SK-N-SH (cell line): ENCODE results near the gene PTPRA. TPM values are rescaled to one million over a fixed set of nuclear protein-coding genes. Genes with fewer than 3 reads are reported as not detected.

Source experiments
- CTCF ChIA-PET: fragments of 300-600, 350-600 bp; formaldehyde crosslinking; extraction: SDS; loops from one replicate; lab custom pipeline; 2021; lab: Yijun Ruan, JAX
- POLR2A ChIA-PET: fragments of 350-600 bp; sonication (Branson Sonifier 250); formaldehyde crosslinking; extraction: SDS; loops from one replicate; lab custom pipeline; 2020; ENCODE audit warnings: antibody characterized with exemption, inconsistent platforms; lab: Yijun Ruan, JAX
- DNase-seq: peaks from one replicate; pipeline ENCODE4 v3.0.0; 2012
- H2AFZ ChIP-seq: fragments of 200-600 bp; sonication (generic); 2 replicates; pipeline ENCODE4 v1.8.1; 2016; ENCODE audit warnings: antibody characterized with exemption, mild to moderate bottlenecking, low read depth
- H3F3A ChIP-seq: fragments of 200-600 bp; sonication (generic); replicated peaks from 2 replicates; pipeline ENCODE3; 2016; ENCODE audit warnings: antibody characterized with exemption, mild to moderate bottlenecking; ENCODE audit not compliant: insufficient read depth
- H3K27ac ChIP-seq, 2 experiments: fragments of 200-500 bp in 1 of 2; fragments of 200-600 bp in 1 of 2; sonication (Bioruptor generic) in 1 of 2; sonication (generic), shearing (Covaris generic) in 1 of 2; 2 replicates each; pipeline versions ENCODE4 v1.5.1 to v1.6.1; 2014 to 2016; ENCODE audit warnings: low read depth in 2 of 2, inconsistent platforms in 1 of 2, low read length in 1 of 2, mild to moderate bottlenecking in 1 of 2, mixed read lengths in 1 of 2
- H3K27me3 ChIP-seq: fragments of 200-600 bp; sonication (generic), shearing (Covaris generic); 2 replicates; pipeline ENCODE4 v1.6.1; 2016; ENCODE audit warnings: mixed run types; ENCODE audit not compliant: insufficient read depth
- H3K36me3 ChIP-seq, 2 experiments: fragments of 200-500 bp in 1 of 2; fragments of 200-600 bp in 1 of 2; sonication (Bioruptor generic) in 1 of 2; sonication (generic) in 1 of 2; replicated peaks in 1 of 2; 2 replicates each; pipeline versions ENCODE3 to v1.5.1; 2014 to 2016; ENCODE audit warnings: low read length in 1 of 2, mild to moderate bottlenecking in 1 of 2; ENCODE audit not compliant: insufficient read depth in 2 of 2, control insufficient read depth in 1 of 2
- H3K4me1 ChIP-seq, 2 experiments: fragments of 200-500 bp in 1 of 2; fragments of 200-600 bp in 1 of 2; sonication (Bioruptor generic) in 1 of 2; sonication (generic), shearing (Covaris generic) in 1 of 2; 2 replicates each; pipeline versions ENCODE4 v1.5.1 to v1.6.1; 2014 to 2016; ENCODE audit warnings: low read depth in 1 of 2, low read length in 1 of 2, mixed run types in 1 of 2; ENCODE audit not compliant: insufficient read depth in 2 of 2, control insufficient read depth in 1 of 2
- H3K4me2 ChIP-seq: fragments of 200-600 bp; sonication (generic), shearing (Covaris generic); 2 replicates; pipeline ENCODE4 v1.6.1; 2017; ENCODE audit warnings: mixed run types
- H3K4me3 ChIP-seq, 2 experiments: fragments of 200-500 bp in 1 of 2; fragments of 200-600 bp in 1 of 2; sonication (Bioruptor generic) in 1 of 2; sonication (generic), shearing (Covaris generic) in 1 of 2; 2 replicates each; pipeline versions ENCODE4 v1.5.1 to v1.8.1; 2014 to 2016; ENCODE audit warnings: low read depth in 2 of 2, inconsistent platforms in 1 of 2, low read length in 1 of 2, mild to moderate bottlenecking in 1 of 2, mixed read lengths in 1 of 2, moderate library complexity in 1 of 2
- H3K79me2 ChIP-seq: fragments of 200-600 bp; sonication (generic); 2 replicates; pipeline ENCODE4 v1.8.1; 2017; ENCODE audit warnings: mild to moderate bottlenecking; ENCODE audit not compliant: insufficient read depth
- H3K9ac ChIP-seq: fragments of 200-600 bp; sonication (generic); 2 replicates; pipeline ENCODE4 v1.6.1; 2017; ENCODE audit warnings: mixed run types
- H3K9me2 ChIP-seq: fragments of 200-600 bp; sonication (generic); 2 replicates; pipeline ENCODE4 v1.6.1; 2017; ENCODE audit warnings: mixed run types
- H3K9me3 ChIP-seq: fragments of 200-600 bp; sonication (generic); 2 replicates; pipeline ENCODE4 v1.6.1; 2017; ENCODE audit warnings: mixed run types, mild to moderate bottlenecking, moderate library complexity
- H4K20me1 ChIP-seq: fragments of 200-600 bp; sonication (generic); 2 replicates; pipeline ENCODE4 v1.6.1; 2017; ENCODE audit warnings: mild to moderate bottlenecking, mixed run types; ENCODE audit not compliant: insufficient read depth
- CHD2 ChIP-seq: fragments of 150-350 bp; IDR thresholded peaks from 2 replicates; pipeline ENCODE4 v1.6.1; 2018; ENCODE audit warnings: low read length; ENCODE audit not compliant: partially characterized antibody
- ELF1 ChIP-seq: IDR thresholded peaks from 2 replicates; pipeline ENCODE4 v1.4.0; 2012
- EP300 ChIP-seq, 2 experiments: IDR thresholded peaks; 2 replicates each; pipeline versions ENCODE4 v1.4.0 to v1.6.1; 2012; ENCODE audit warnings: borderline replicate concordance in 1 of 2, low read depth in 1 of 2, low read length in 1 of 2
- FOXM1 ChIP-seq: IDR thresholded peaks from 2 replicates; pipeline ENCODE4 v1.4.0; 2012; ENCODE audit warnings: low read depth, mild to moderate bottlenecking
- GABPA ChIP-seq: IDR thresholded peaks from 2 replicates; pipeline ENCODE4 v1.4.0; 2012; ENCODE audit warnings: low read depth, mild to moderate bottlenecking
- MEF2A ChIP-seq: IDR thresholded peaks from 2 replicates; pipeline ENCODE4 v1.4.0; 2012; ENCODE audit warnings: low read depth, borderline replicate concordance
- MXI1 ChIP-seq: IDR thresholded peaks from 2 replicates; pipeline ENCODE4 v1.6.1; 2012; ENCODE audit warnings: mild to moderate bottlenecking, low read depth, low read length, improper control_type of control experiment
- NRF1 ChIP-seq: IDR thresholded peaks from 2 replicates; pipeline ENCODE4 v1.6.1; 2012; ENCODE audit warnings: low read depth, mild to moderate bottlenecking, low read length
- POLR2AphosphoS5 ChIP-seq: IDR thresholded peaks from 2 replicates; pipeline ENCODE4 v1.6.1; 2012; ENCODE audit warnings: low read depth, low read length
- RAD21 ChIP-seq: IDR thresholded peaks from 2 replicates; pipeline ENCODE4 v1.6.1; 2012; ENCODE audit warnings: mild to moderate bottlenecking, low read length
- RCOR1 ChIP-seq: fragments of 150-350 bp; IDR thresholded peaks from 2 replicates; pipeline ENCODE4 v1.6.1; 2017; ENCODE audit warnings: antibody characterized with exemption, low read length
- TAF1 ChIP-seq: IDR thresholded peaks from 2 replicates; pipeline ENCODE4 v1.6.1; 2012; ENCODE audit warnings: low read depth, mild to moderate bottlenecking, low read length, moderate library complexity, borderline replicate concordance
- TCF12 ChIP-seq: IDR thresholded peaks from 2 replicates; pipeline ENCODE4 v1.4.0; 2012
- YY1 ChIP-seq: IDR thresholded peaks from 2 replicates; pipeline ENCODE4 v1.4.0; 2012; ENCODE audit warnings: low read depth, mild to moderate bottlenecking
- WGBS: methylation state at CpG from one replicate; pipeline ENCODE4 v1.1.6; 2017; ENCODE audit warnings: low lambda C conversion rate; 5-methylcytosine and 5-hydroxymethylcytosine counted together
- polyA plus RNA-seq, 3 experiments: library from polyadenylated mRNA; depleted of rRNA; stranded (reverse); fragments of >200 nt; gene quantifications; 2 replicates each; pipeline ENCODE4 v1.2.3, GENCODE V29; 2012
- TF ChIP-seq, protein P1 (sequence below): IDR thresholded peaks from 2 replicates; pipeline ENCODE4 v1.6.1; 2012; ENCODE audit warnings: mild to moderate bottlenecking, low read depth, low read length, moderate library complexity
- TF ChIP-seq, protein P2 (sequence below): IDR thresholded peaks from 2 replicates; pipeline ENCODE4 v1.4.0; 2012; ENCODE audit warnings: low read depth
- TF ChIP-seq, protein P3 (sequence below): fragments of 200-600 bp; sonication (generic); IDR thresholded peaks from 2 replicates; pipeline ENCODE4 v1.6.1; 2017; ENCODE audit warnings: antibody characterized with exemption, mild to moderate bottlenecking, moderate library complexity
- TF ChIP-seq, protein P4 (sequence below): fragments of 150-350 bp; IDR thresholded peaks from 2 replicates; pipeline ENCODE4 v1.6.1; 2017; ENCODE audit warnings: antibody characterized with exemption, low read length, low read depth, borderline replicate concordance
- TF ChIP-seq, protein P5 (sequence below): IDR thresholded peaks from 2 replicates; pipeline ENCODE4; 2012
- TF ChIP-seq, protein P6 (sequence below): IDR thresholded peaks from 2 replicates; pipeline ENCODE4 v1.4.0; 2012; ENCODE audit warnings: low read depth, borderline replicate concordance

Gene PTPRA
- polyA plus RNA-seq, 1 of the 3 experiments (the other 2 are of a cell fraction) = 47.6 TPM

DNA sequence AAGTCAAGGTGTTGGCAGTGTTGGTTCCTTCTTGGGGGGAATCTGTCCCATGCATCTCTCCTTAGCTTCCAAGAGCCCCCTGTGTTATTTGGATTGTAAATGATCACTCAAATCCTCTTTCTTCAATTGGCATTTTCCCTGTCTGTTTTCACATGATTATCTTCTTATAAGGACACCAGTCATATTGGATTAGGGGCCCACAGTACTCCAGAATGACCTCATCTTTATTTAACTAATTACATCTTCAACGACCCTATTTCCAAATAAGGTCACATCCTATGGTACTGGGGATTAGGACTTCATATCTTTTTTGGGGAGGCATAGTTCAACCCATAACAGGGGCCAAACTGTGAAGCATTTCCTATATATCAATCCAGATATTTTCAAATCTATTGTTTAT, 57.3 kb downstream of the PTPRA start:
- no peak overlapping the region for H3K4me2 ChIP-seq
- 94% methylated on average over 1 of the region's 1 CpG for WGBS
- H3K9me2 ChIP-seq = no peaks in the 10 kb centered on the region
- peaks cover 0 to 22% of the 10 kb centered on the region in 2 experiments for H3K36me3 ChIP-seq
- no peak overlapping the region for H3K4me3 ChIP-seq
- ChIA-PET CTCF (interaction anchor here (1.5 to 1.7 kb wide), 2 partner anchors 16 to 71 kb away, joined by 5 to 6 read pairs; no protein-coding TSS in a partner anchor), POLR2A (no interaction called here)
- H2AFZ ChIP-seq = no peak overlapping the region
- H3F3A ChIP-seq = no peaks in the 10 kb centered on the region
- TF ChIP-seq, protein P1, sequence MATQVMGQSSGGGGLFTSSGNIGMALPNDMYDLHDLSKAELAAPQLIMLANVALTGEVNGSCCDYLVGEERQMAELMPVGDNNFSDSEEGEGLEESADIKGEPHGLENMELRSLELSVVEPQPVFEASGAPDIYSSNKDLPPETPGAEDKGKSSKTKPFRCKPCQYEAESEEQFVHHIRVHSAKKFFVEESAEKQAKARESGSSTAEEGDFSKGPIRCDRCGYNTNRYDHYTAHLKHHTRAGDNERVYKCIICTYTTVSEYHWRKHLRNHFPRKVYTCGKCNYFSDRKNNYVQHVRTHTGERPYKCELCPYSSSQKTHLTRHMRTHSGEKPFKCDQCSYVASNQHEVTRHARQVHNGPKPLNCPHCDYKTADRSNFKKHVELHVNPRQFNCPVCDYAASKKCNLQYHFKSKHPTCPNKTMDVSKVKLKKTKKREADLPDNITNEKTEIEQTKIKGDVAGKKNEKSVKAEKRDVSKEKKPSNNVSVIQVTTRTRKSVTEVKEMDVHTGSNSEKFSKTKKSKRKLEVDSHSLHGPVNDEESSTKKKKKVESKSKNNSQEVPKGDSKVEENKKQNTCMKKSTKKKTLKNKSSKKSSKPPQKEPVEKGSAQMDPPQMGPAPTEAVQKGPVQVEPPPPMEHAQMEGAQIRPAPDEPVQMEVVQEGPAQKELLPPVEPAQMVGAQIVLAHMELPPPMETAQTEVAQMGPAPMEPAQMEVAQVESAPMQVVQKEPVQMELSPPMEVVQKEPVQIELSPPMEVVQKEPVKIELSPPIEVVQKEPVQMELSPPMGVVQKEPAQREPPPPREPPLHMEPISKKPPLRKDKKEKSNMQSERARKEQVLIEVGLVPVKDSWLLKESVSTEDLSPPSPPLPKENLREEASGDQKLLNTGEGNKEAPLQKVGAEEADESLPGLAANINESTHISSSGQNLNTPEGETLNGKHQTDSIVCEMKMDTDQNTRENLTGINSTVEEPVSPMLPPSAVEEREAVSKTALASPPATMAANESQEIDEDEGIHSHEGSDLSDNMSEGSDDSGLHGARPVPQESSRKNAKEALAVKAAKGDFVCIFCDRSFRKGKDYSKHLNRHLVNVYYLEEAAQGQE = no peak
- TF ChIP-seq EP300 (IDR thresholded peaks at IDR 0.05; ENCODE audit: borderline replicate concordance in 1 of 2, low read depth in 1 of 2, low read length in 1 of 2) (no peak), RAD21 (no peak), POLR2AphosphoS5 (no peak), GABPA (no peak), FOXM1 (no peak), TCF12 (no peak), RCOR1 (no peak), YY1 (no peak), NRF1 (no peak), TAF1 (no peak), MXI1 (no peak), ELF1 (no peak), CHD2 (no peak), MEF2A (no peak)
- TF ChIP-seq, protein P2, sequence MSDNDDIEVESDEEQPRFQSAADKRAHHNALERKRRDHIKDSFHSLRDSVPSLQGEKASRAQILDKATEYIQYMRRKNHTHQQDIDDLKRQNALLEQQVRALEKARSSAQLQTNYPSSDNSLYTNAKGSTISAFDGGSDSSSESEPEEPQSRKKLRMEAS = no peak
- TF ChIP-seq, protein P3, sequence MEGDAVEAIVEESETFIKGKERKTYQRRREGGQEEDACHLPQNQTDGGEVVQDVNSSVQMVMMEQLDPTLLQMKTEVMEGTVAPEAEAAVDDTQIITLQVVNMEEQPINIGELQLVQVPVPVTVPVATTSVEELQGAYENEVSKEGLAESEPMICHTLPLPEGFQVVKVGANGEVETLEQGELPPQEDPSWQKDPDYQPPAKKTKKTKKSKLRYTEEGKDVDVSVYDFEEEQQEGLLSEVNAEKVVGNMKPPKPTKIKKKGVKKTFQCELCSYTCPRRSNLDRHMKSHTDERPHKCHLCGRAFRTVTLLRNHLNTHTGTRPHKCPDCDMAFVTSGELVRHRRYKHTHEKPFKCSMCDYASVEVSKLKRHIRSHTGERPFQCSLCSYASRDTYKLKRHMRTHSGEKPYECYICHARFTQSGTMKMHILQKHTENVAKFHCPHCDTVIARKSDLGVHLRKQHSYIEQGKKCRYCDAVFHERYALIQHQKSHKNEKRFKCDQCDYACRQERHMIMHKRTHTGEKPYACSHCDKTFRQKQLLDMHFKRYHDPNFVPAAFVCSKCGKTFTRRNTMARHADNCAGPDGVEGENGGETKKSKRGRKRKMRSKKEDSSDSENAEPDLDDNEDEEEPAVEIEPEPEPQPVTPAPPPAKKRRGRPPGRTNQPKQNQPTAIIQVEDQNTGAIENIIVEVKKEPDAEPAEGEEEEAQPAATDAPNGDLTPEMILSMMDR = no peak
- TF ChIP-seq, protein P4, sequence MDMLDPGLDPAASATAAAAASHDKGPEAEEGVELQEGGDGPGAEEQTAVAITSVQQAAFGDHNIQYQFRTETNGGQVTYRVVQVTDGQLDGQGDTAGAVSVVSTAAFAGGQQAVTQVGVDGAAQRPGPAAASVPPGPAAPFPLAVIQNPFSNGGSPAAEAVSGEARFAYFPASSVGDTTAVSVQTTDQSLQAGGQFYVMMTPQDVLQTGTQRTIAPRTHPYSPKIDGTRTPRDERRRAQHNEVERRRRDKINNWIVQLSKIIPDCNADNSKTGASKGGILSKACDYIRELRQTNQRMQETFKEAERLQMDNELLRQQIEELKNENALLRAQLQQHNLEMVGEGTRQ = no peak
- TF ChIP-seq, protein P5, sequence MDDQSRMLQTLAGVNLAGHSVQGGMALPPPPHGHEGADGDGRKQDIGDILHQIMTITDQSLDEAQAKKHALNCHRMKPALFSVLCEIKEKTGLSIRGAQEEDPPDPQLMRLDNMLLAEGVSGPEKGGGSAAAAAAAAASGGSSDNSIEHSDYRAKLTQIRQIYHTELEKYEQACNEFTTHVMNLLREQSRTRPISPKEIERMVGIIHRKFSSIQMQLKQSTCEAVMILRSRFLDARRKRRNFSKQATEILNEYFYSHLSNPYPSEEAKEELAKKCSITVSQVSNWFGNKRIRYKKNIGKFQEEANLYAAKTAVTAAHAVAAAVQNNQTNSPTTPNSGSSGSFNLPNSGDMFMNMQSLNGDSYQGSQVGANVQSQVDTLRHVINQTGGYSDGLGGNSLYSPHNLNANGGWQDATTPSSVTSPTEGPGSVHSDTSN = no peak
- TF ChIP-seq, protein P6, sequence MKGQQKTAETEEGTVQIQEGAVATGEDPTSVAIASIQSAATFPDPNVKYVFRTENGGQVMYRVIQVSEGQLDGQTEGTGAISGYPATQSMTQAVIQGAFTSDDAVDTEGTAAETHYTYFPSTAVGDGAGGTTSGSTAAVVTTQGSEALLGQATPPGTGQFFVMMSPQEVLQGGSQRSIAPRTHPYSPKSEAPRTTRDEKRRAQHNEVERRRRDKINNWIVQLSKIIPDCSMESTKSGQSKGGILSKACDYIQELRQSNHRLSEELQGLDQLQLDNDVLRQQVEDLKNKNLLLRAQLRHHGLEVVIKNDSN = no peak
- H3K79me2 ChIP-seq = peaks cover 3% of the 10 kb centered on the region; the same call in 1 of the 2 replicates
- no peaks in the 10 kb centered on the region for H4K20me1 ChIP-seq
- no peak overlapping the region for H3K27ac ChIP-seq
- H3K9me3 ChIP-seq = no peaks in the 10 kb centered on the region
- no peaks in the 10 kb centered on the region for H3K4me1 ChIP-seq
- no peaks in the 10 kb centered on the region for H3K27me3 ChIP-seq
- H3K9ac ChIP-seq = no peak overlapping the region
- DNase-seq = no peak
